DOHH2 (cell line): Measurements from ENCODE around the gene DESI2.

Experiments used
- H3F3A ChIP-seq: fragments of 200-600 bp; sonication (generic), shearing (Covaris generic); 2 replicates; pipeline ENCODE4 v1.6.0; 2016; ENCODE audit warnings: antibody characterized with exemption, mild to moderate bottlenecking; ENCODE audit not compliant: control insufficient read depth, insufficient read depth
- H3K27ac ChIP-seq: fragments of 200-600 bp; sonication (generic); 2 replicates; pipeline ENCODE4 v1.5.1; 2014; ENCODE audit warnings: low read depth, mild to moderate bottlenecking, low read length, moderate library complexity
- H3K27me3 ChIP-seq: fragments of 200-600 bp; sonication (generic); 2 replicates; pipeline ENCODE4 v1.6.1; 2014; ENCODE audit warnings: mild to moderate bottlenecking, low read length, mixed read lengths; ENCODE audit not compliant: control insufficient read depth
- H3K36me3 ChIP-seq: fragments of 200-600 bp; sonication (generic); 2 replicates; pipeline ENCODE4 v1.6.1; 2014; ENCODE audit warnings: mild to moderate bottlenecking, low read length, moderate library complexity, mixed read lengths; ENCODE audit not compliant: control insufficient read depth
- H3K4me1 ChIP-seq: fragments of 200-600 bp; sonication (generic); 2 replicates; pipeline ENCODE4 v1.6.1; 2014; ENCODE audit warnings: mild to moderate bottlenecking, low read length, mixed read lengths; ENCODE audit not compliant: control insufficient read depth
- H3K4me2 ChIP-seq: fragments of 200-600 bp; sonication (generic); 2 replicates; pipeline ENCODE4 v1.6.0; 2014; ENCODE audit warnings: mild to moderate bottlenecking, low read length, moderate library complexity
- H3K4me3 ChIP-seq: fragments of 200-600 bp; sonication (generic); 2 replicates; pipeline ENCODE4 v1.5.1; 2014; ENCODE audit warnings: mild to moderate bottlenecking, low read length, mixed read lengths
- H3K79me2 ChIP-seq: fragments of 200-600 bp; sonication (generic); 2 replicates; pipeline ENCODE4 v1.6.1; 2014; ENCODE audit warnings: mild to moderate bottlenecking, low read length, mixed read lengths; ENCODE audit not compliant: control insufficient read depth
- H3K9me2 ChIP-seq: fragments of 200-600 bp; sonication (generic); replicated peaks from 2 replicates; pipeline ENCODE4 v1.6.1; 2014; ENCODE audit warnings: mild to moderate bottlenecking, low read length, mixed read lengths; ENCODE audit not compliant: control insufficient read depth
- H3K9me3 ChIP-seq: fragments of 200-600 bp; sonication (generic); 2 replicates; pipeline ENCODE4 v1.6.1; 2014; ENCODE audit warnings: antibody characterized with exemption, low read length, mixed read lengths; ENCODE audit not compliant: control insufficient read depth, insufficient read depth
- H4K20me1 ChIP-seq: fragments of 200-600 bp; sonication (generic); 2 replicates; pipeline ENCODE4 v1.6.0; 2014; ENCODE audit warnings: low read depth, mild to moderate bottlenecking, antibody characterized with exemption, low read length, moderate library complexity; ENCODE audit not compliant: control insufficient read depth, insufficient read depth
- CTCF ChIP-seq: fragments of 200-600 bp; sonication (generic); IDR thresholded peaks from one replicate; pipeline ENCODE4 v1.5.1; 2014; ENCODE audit warnings: antibody characterized with exemption, mild to moderate bottlenecking, low read depth, low read length; ENCODE audit not compliant: poor library complexity, severe bottlenecking
- EZH2phosphoT487 ChIP-seq: fragments of 200-600 bp; sonication (generic); IDR thresholded peaks from 2 replicates; pipeline ENCODE4 v1.6.1; 2017; ENCODE audit warnings: borderline replicate concordance, mild to moderate bottlenecking, antibody characterized with exemption, low read length, moderate library complexity, mixed read lengths

DESI2 gene

DNA sequence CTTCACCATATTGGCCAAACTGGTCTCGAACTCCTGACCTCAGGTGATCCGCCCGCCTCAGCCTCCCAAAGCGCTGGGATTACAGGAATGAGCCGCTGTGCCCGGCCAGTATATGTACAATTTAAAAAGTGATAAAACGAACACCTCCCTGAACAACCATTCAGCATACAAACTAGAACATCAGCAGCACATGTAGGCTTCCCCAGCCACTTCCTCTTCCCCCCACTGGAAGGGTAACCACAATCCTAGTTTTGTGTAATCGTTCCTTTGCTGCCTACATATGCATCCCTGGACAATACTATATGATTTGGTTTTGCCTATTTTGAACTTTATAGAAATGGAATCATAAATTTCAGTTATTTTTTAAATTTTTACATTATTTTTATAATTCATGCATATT lies 60.4 kb downstream of the DESI2 start:
- TF ChIP-seq CTCF = no peak
- no peak for TF ChIP-seq EZH2phosphoT487
- no peak overlapping the region for H3K27ac ChIP-seq
- no peaks in the 10 kb centered on the region for H3F3A ChIP-seq
- H3K79me2 ChIP-seq = no peaks in the 10 kb centered on the region
- peaks cover 17% of the 10 kb centered on the region for H3K4me1 ChIP-seq
- H3K4me2 ChIP-seq = no peak overlapping the region
- no peak overlapping the region for H3K4me3 ChIP-seq
- H3K36me3 ChIP-seq = no peaks in the 10 kb centered on the region
- H3K27me3 ChIP-seq = no peaks in the 10 kb centered on the region
- no peaks in the 10 kb centered on the region for H4K20me1 ChIP-seq
- H3K9me2 ChIP-seq = no peaks in the 10 kb centered on the region
- H3K9me3 ChIP-seq = no peaks in the 10 kb centered on the region

DNA sequence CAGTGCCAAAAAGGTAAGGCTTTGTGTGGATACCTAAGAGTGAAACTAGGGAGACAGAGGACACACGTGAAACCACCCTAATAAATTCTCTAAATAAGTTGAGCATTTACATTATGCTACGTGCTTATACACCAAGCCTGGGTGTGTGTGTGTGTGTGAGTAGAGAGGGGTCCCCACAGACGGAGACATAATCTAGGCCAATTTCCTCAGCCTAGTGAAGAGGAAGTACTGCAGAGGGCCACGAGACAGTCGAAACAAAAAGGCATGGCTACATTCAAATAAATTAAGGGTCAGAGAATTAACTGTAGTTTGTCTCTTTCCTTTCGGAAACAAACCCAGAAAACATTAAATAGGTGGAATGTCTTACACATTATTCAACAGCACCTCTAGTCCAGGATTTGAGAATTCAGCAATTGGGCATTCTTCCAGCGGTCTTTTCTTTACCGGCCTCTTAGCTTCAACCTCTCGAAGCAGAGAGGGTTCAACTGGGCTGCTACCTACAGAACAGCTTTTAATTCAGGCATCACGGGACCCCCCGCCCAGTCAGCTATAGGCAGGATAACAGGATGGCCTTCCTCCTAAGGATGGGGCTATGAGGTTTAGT lies 75.0 kb downstream of the DESI2 start:
- no peaks in the 10 kb centered on the region for H3K9me2 ChIP-seq
- H3F3A ChIP-seq = peaks cover 10% of the 10 kb centered on the region; the same call in 1 of the 2 replicates
- H3K9me3 ChIP-seq = no peaks in the 10 kb centered on the region
- H3K4me1 ChIP-seq = peaks cover 41% of the 10 kb centered on the region
- H3K79me2 ChIP-seq = no peaks in the 10 kb centered on the region
- no peaks in the 10 kb centered on the region for H3K27me3 ChIP-seq
- no peaks in the 10 kb centered on the region for H4K20me1 ChIP-seq
- no peak overlapping the region for H3K4me3 ChIP-seq
- TF ChIP-seq EZH2phosphoT487 = no peak
- TF ChIP-seq CTCF = no peak
- H3K27ac ChIP-seq = no peak overlapping the region
- no peaks in the 10 kb centered on the region for H3K36me3 ChIP-seq
- H3K4me2 ChIP-seq = no peak overlapping the region

DNA sequence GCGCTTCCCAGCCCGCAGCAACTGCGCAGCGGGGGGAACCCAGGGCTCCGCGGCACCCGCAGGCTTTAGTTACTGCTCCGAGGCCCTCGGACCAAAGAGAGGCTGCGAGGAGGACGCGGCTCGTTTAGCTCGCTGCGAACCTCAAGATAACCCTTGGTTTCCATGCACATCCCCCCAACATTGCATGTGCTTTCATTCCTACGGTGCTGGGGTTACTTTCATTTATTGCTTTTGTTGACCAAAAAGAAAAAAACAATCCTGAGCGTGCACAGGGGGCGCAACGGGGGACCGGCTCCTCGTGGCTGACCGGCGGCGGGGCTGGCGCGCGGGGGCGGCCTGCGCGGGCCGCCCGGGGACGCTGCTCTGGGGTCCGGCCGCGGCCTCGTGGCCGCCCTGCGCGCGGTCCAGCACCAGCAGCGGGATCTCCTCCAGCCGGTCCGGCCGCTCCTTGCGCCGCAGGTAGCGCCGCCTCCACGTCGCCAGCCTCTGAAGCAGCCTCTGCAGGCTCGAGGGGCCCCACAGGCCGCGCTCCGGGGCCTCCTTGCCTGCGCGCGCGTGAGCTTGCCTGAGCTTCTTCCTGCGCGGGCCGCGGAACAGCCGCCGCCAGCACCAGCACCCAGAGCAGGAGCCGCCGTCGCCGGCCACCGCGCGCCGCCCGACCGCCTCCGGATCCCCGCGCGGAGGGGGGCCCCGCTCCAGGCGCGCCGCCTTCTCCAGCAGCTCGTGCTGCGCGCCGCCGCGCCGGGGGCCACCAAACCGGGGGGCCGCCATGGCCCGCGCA lies 77.4 kb downstream of the DESI2 start:
- no peaks in the 10 kb centered on the region for H4K20me1 ChIP-seq
- no peaks in the 10 kb centered on the region for H3K9me2 ChIP-seq
- H3K4me1 ChIP-seq = peaks cover 64% of the 10 kb centered on the region
- H3K36me3 ChIP-seq = peaks cover 3% of the 10 kb centered on the region
- peak overlapping the region; percentile 25; the same call in 1 of the 2 replicates for H3K27ac ChIP-seq
- no peaks in the 10 kb centered on the region for H3K27me3 ChIP-seq
- H3K4me2 ChIP-seq = peak overlapping the region; percentile 79
- TF ChIP-seq CTCF (no peak), EZH2phosphoT487 (no peak)
- H3K9me3 ChIP-seq = peaks cover 5% of the 10 kb centered on the region
- peaks cover 19% of the 10 kb centered on the region for H3F3A ChIP-seq
- H3K79me2 ChIP-seq = no peaks in the 10 kb centered on the region
- peak overlapping the region; percentile 62 for H3K4me3 ChIP-seq
